Thoracic aorta (tissue), 2 donors: Measurements from ENCODE around the gene CCR5AS. TPM values are rescaled to one million over a fixed set of nuclear protein-coding genes. Genes with fewer than 3 reads are reported as not detected.

Experiments
- ATAC-seq: fragments of 150-250 bp; one replicate; pipeline ENCODE4 v1.8.0; 2017; ENCODE audit warnings: low read depth; ENCODE audit not compliant: insufficient number of reproducible peaks, low FRiP score
- DNase-seq: peaks from one replicate; pipeline ENCODE4 v3.0.0-alpha.2; 2020; ENCODE audit warnings: low spot score
- H3K27ac ChIP-seq, 2 donors: fragments of 200-600 bp; sonication (generic); 1 replicate in 1 of 2; 2 replicates in 1 of 2; pipeline ENCODE4 v1.5.1; 2016; ENCODE audit warnings: mild to moderate bottlenecking in 2 of 2, moderate library complexity in 2 of 2
- H3K27me3 ChIP-seq: fragments of 200-600 bp; sonication (generic); replicated peaks from 2 replicates; pipeline ENCODE4 v1.6.0; 2016; ENCODE audit warnings: mild to moderate bottlenecking; ENCODE audit not compliant: insufficient read depth
- H3K36me3 ChIP-seq: fragments of 200-600 bp; sonication (generic); one replicate; pipeline ENCODE4 v1.5.1; 2016
- H3K4me1 ChIP-seq, 2 donors: fragments of 200-600 bp; sonication (generic); 1 replicate in 1 of 2; 2 replicates in 1 of 2; pipeline versions ENCODE4 v1.5.1 to v1.6.0; 2016; ENCODE audit warnings: low read depth in 2 of 2, mild to moderate bottlenecking in 1 of 2; ENCODE audit not compliant: control insufficient read depth in 1 of 2
- H3K4me3 ChIP-seq: fragments of 200-600 bp; sonication (generic); 2 replicates; pipeline ENCODE4 v1.5.1; 2016; ENCODE audit warnings: mild to moderate bottlenecking
- H3K9me3 ChIP-seq: fragments of 200-600 bp; sonication (generic); 2 replicates; pipeline ENCODE4 v1.5.1; 2016
- CTCF ChIP-seq: fragments of 200-600 bp; sonication (generic); IDR thresholded peaks from one replicate; pipeline ENCODE4 v1.5.1; 2019; ENCODE audit warnings: antibody characterized with exemption
- total RNA-seq, 2 donors: library from RNA; depleted of rRNA; stranded (reverse); fragments of >200 nt; gene quantifications; one replicate each; pipeline versions ENCODE4 v1.1.0 to v1.2.3, GENCODE V29; 2016

The CCR5AS gene

GRCh38 chr3:46314517-46314916 is 92.3 kb downstream of the CCR5AS start:
- no peaks in the 10 kb centered on the region for H3K27me3 ChIP-seq
- no peaks in the 10 kb centered on the region for H3K9me3 ChIP-seq
- ATAC-seq, result no peak
- no peaks in the 10 kb centered on the region for H3K36me3 ChIP-seq
- H3K4me3 ChIP-seq, result no peak overlapping the region
- H3K4me1 ChIP-seq, result peaks cover 0 to 3% of the 10 kb centered on the region in 2 donors
- no peak overlapping the region for H3K27ac ChIP-seq
- no peak for TF ChIP-seq CTCF
- DNase-seq, result no peak

Other genes with a start within 250 kb of the CCR5AS start
- 10 to 100 TPM; 10.0 to 27.7 TPM for gene CCR1, start 198.8 kb downstream of the CCR5AS start, total RNA-seq
- not detected for gene CCR3, start 164.6 kb downstream of the CCR5AS start, total RNA-seq
- 1 to 10 TPM in 1 of 2 donors, under 1 TPM in 1; 0.41 to 8.2 TPM for gene CCR2, start 53.0 kb downstream of the CCR5AS start, total RNA-seq
- gene CCR5, start 36.1 kb downstream of the CCR5AS start, total RNA-seq, result 1 to 10 TPM in 1 of 2 donors, under 1 TPM in 1; 0.95 to 3.6 TPM
- 1 to 10 TPM in 1 of 2 donors, under 1 TPM in 1; 0.41 to 4.4 TPM for gene CCRL2, start 193 bp upstream of the CCR5AS start, total RNA-seq
- gene LTF, start 57.8 kb upstream of the CCR5AS start, total RNA-seq, result 1 to 10 TPM in 1 of 2 donors, under 1 TPM in 1; 0.28 to 3.0 TPM
- not detected for gene RTP3, start 90.9 kb upstream of the CCR5AS start, total RNA-seq
- under 1 TPM; under 0.01 to 0.42 TPM for gene LRRC2, start 159.2 kb upstream of the CCR5AS start, total RNA-seq
- gene FAM240A, start 205.5 kb upstream of the CCR5AS start, total RNA-seq, result not detected